Measurements from ENCODE around the gene MFSD2A. TPM values are rescaled to one million over a fixed set of nuclear protein-coding genes. Genes with fewer than 3 reads are reported as not detected.

MFSD2A gene
- total and polyA plus RNA-seq, 4 donors = 0.37 to 294 (median 171) TPM

GRCh38 chr1:39955547-39956539 lies 898 bp downstream of the MFSD2A start (continued):
- TF ChIP-seq GABPA (IDR thresholded peaks at IDR 0.05 in 1 of 2, conservative IDR thresholded peaks at IDR 0.05 in 1 of 2) = no peak

DNA sequence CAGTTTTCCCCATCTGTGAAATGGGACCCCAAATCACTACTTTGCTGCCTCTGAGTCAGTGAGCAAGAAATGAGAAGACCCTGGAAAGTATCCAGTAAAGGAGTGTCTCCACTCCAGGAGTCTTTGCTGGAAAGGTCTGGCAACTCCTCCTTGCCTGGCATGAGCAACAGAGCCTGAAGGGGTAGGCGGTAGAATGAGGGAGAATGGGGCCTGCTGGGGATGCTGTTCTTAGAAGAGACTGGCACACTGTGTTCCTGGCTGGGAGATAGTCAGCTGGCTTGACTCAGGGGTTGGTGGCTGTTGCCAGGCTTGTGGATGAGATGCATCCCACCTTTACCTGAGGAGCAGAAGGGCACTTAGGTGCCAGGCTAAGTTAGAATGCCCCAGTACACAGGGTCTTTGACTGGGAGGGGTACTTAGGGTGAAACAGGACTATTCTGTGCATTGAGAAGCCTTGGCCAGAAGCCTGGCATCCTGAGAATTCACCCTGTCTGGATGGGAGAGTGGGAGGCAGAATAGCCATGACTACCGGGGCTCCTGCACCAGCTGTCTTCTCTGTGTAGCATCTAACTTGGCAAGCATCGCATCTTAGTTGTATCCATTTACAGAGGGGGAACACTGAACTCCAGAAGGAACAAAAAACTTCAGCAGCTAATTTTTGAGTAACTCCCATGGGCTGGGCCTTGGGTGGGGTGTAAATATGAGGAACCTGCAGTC lies 2.5 kb downstream of the MFSD2A start:
- H3K27me3 ChIP-seq (ENCODE audit: control insufficient read depth in 4 of 4, insufficient read depth in 4 of 4, low read length in 3 of 4) = no peaks in the 10 kb centered on the region
- no peak for DNase-seq (ENCODE audit: low spot score)
- TF ChIP-seq REST (IDR thresholded peaks at IDR 0.05) (no peak), FOXA2 (IDR thresholded peaks at IDR 0.05) (no peak), ATF3 (IDR thresholded peaks at IDR 0.05) (no peak), TAF1 (conservative IDR thresholded peaks at IDR 0.05) (no peak), FOXA1 (IDR thresholded peaks at IDR 0.05) (no peak), HNF4A (conservative IDR thresholded peaks at IDR 0.05) (no peak), NR2F2 (IDR thresholded peaks at IDR 0.05) (no peak), CTCF (IDR thresholded peaks at IDR 0.05; ENCODE audit: low read depth, low read length, missing input control) (no peak), SP1 (IDR thresholded peaks at IDR 0.05) (no peak), JUND (IDR thresholded peaks at IDR 0.05) (no peak), EGR1 (IDR thresholded peaks at IDR 0.05; ENCODE audit: low read depth in 2 of 2) (no peak), HNF4G (IDR thresholded peaks at IDR 0.05) (no peak), RAD21 (IDR thresholded peaks at IDR 0.05) (no peak), GABPA (IDR thresholded peaks at IDR 0.05 in 1 of 2, conservative IDR thresholded peaks at IDR 0.05 in 1 of 2) (no peak)
- TF ChIP-seq, protein P1, sequence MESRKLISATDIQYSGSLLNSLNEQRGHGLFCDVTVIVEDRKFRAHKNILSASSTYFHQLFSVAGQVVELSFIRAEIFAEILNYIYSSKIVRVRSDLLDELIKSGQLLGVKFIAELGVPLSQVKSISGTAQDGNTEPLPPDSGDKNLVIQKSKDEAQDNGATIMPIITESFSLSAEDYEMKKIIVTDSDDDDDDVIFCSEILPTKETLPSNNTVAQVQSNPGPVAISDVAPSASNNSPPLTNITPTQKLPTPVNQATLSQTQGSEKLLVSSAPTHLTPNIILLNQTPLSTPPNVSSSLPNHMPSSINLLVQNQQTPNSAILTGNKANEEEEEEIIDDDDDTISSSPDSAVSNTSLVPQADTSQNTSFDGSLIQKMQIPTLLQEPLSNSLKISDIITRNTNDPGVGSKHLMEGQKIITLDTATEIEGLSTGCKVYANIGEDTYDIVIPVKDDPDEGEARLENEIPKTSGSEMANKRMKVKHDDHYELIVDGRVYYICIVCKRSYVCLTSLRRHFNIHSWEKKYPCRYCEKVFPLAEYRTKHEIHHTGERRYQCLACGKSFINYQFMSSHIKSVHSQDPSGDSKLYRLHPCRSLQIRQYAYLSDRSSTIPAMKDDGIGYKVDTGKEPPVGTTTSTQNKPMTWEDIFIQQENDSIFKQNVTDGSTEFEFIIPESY (IDR thresholded peaks at IDR 0.05) = no peak
- TF ChIP-seq, protein P2, sequence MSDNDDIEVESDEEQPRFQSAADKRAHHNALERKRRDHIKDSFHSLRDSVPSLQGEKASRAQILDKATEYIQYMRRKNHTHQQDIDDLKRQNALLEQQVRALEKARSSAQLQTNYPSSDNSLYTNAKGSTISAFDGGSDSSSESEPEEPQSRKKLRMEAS (IDR thresholded peaks at IDR 0.05) = no peak
- peak overlapping the region; percentile 32 to 91 (median 61) for H3K4me3 ChIP-seq (ENCODE audit: low read depth in 1 of 3, low read length in 3 of 3)
- H3K9me3 ChIP-seq (ENCODE audit: control insufficient read depth in 4 of 4, low read length in 3 of 4) = no peaks in the 10 kb centered on the region
- H3K27ac ChIP-seq (ENCODE audit: low read depth in 1 of 2, low read length in 2 of 2) = peak overlapping the region in 1 of 2 donors; percentile 19
- WGBS = 65% methylated on average over 3 of the region's 3 CpGs
- peaks cover 3 to 14% (median 6%) of the 10 kb centered on the region in 4 donors for H3K36me3 ChIP-seq (ENCODE audit: control insufficient read depth in 4 of 4, insufficient read depth in 3 of 4, low read depth in 1 of 4, low read length in 3 of 4)
- H3K4me1 ChIP-seq (ENCODE audit: control insufficient read depth in 4 of 4, insufficient read depth in 4 of 4, low read length in 3 of 4) = peaks cover 9 to 69% (median 53%) of the 10 kb centered on the region in 4 donors
- H3K9ac ChIP-seq (ENCODE audit: low read depth in 1 of 2, low read length in 2 of 2) = no peak overlapping the region

All from liver (tissue), 9 donors.